Measurements from ENCODE around the gene MRPL11. TPM values are rescaled to one million over a fixed set of nuclear protein-coding genes. Genes with fewer than 3 reads are reported as not detected.

Gene MRPL11
- total RNA-seq, 4 donors from 2014 or later, result 28.7 to 57.9 (median 33.4) TPM

- no peaks in the 10 kb centered on the region for H3K36me3 ChIP-seq
- peak; percentile 85 to 93 for DNase-seq
- H3K27me3 ChIP-seq, result no peaks in the 10 kb centered on the region
- H3K27ac ChIP-seq, result peak overlapping the region; percentile 75 to 90
- intact Hi-C loops (cut with DNase I; ENCODE audit: low total_unique reads), result loop anchor here (10.0 kb wide), 1 partner anchor 266 kb away; no protein-coding TSS in a partner anchor
- peaks cover 0 to 14% of the 10 kb centered on the region in 2 donors for H3K4me1 ChIP-seq
- no peak overlapping the region for H3K4me3 ChIP-seq
- H3K9me3 ChIP-seq, result no peaks in the 10 kb centered on the region
- TF ChIP-seq POLR2A (IDR thresholded peaks at IDR 0.05), result no peak
- TF ChIP-seq CTCF (IDR thresholded peaks at IDR 0.05), result peak; percentile 42 to 62 (median 54)
These were observed 20.3 kb downstream of the MRPL11 start for GRCh38 chr11:66418168-66418985.

GRCh38 chr11:66417000-66417399, 21.6 kb downstream of the MRPL11 start:
- no peak overlapping the region for H3K27ac ChIP-seq

GRCh38 chr11:66415423-66415822, 23.2 kb downstream of the MRPL11 start:
- no peaks in the 10 kb centered on the region for H3K27me3 ChIP-seq
- peaks cover 0 to 7% of the 10 kb centered on the region in 2 donors for H3K4me1 ChIP-seq
- H3K36me3 ChIP-seq, result no peaks in the 10 kb centered on the region
- no peak for DNase-seq
- H3K9me3 ChIP-seq, result no peaks in the 10 kb centered on the region
- no peak overlapping the region for H3K27ac ChIP-seq
- TF ChIP-seq CTCF (IDR thresholded peaks at IDR 0.05), result no peak
- intact Hi-C loops (cut with DNase I; ENCODE audit: low total_unique reads), result loop anchor here (10.0 kb wide), 1 partner anchor 269 kb away; no protein-coding TSS in a partner anchor
- no peak overlapping the region for H3K4me3 ChIP-seq

More at GRCh38 chr11:66417000-66417399, 21.6 kb downstream of the MRPL11 start:
- intact Hi-C loops (cut with DNase I; ENCODE audit: low total_unique reads), result loop anchor here (10.0 kb wide), 1 partner anchor 268 kb away; no protein-coding TSS in a partner anchor
- Histone ChIP-seq H3K36me3 (no peaks in the 10 kb centered on the region), H3K27me3 (no peaks in the 10 kb centered on the region), H3K4me3 (no peak overlapping the region), H3K9me3 (no peaks in the 10 kb centered on the region), H3K4me1 (peaks cover 0 to 14% of the 10 kb centered on the region in 2 donors)
- no peak for DNase-seq
- TF ChIP-seq POLR2A (IDR thresholded peaks at IDR 0.05), result no peak

GRCh38 chr11:66414120-66414934, 24.3 kb downstream of the MRPL11 start:
- Histone ChIP-seq H3K36me3 (no peaks in the 10 kb centered on the region), H3K4me3 (no peak overlapping the region), H3K9me3 (no peaks in the 10 kb centered on the region), H3K27me3 (no peaks in the 10 kb centered on the region), H3K27ac (no peak overlapping the region), H3K4me1 (peaks cover 0 to under 1% of the 10 kb centered on the region in 2 donors)
- TF ChIP-seq CTCF (IDR thresholded peaks at IDR 0.05) (no peak), POLR2A (IDR thresholded peaks at IDR 0.05) (no peak)
- intact Hi-C loops (cut with DNase I; ENCODE audit: low total_unique reads), result loop anchor here (10.0 kb wide), 1 partner anchor 270 kb away; no protein-coding TSS in a partner anchor
- no peak for DNase-seq

- Histone ChIP-seq H3K9me3 (no peaks in the 10 kb centered on the region), H3K36me3 (no peaks in the 10 kb centered on the region), H3K4me1 (peaks cover 0 to 6% of the 10 kb centered on the region in 2 donors), H3K27ac (no peak overlapping the region), H3K4me3 (no peak overlapping the region), H3K27me3 (no peaks in the 10 kb centered on the region)
- intact Hi-C loops (cut with DNase I; ENCODE audit: low total_unique reads), result loop anchor here (10.0 kb wide), 1 partner anchor 272 kb away; no protein-coding TSS in a partner anchor
- no peak for TF ChIP-seq CTCF (IDR thresholded peaks at IDR 0.05)
- no peak for DNase-seq
These were observed 25.5 kb downstream of the MRPL11 start for GRCh38 chr11:66413167-66413566.

Measured in uterus (tissue), 4 donors.